Islet precursor cell (in vitro differentiated cells): ENCODE data around the gene KBTBD12.
"Not testable (repeated sequence)": the region's sequence is repeated elsewhere in the genome, so short reads cannot be mapped to it uniquely, and the experiment has no call there.

Source experiments
- DNase-seq: peaks from one replicate; pipeline ENCODE4 v3.0.0-alpha.2; 2018

KBTBD12 gene

DNA sequence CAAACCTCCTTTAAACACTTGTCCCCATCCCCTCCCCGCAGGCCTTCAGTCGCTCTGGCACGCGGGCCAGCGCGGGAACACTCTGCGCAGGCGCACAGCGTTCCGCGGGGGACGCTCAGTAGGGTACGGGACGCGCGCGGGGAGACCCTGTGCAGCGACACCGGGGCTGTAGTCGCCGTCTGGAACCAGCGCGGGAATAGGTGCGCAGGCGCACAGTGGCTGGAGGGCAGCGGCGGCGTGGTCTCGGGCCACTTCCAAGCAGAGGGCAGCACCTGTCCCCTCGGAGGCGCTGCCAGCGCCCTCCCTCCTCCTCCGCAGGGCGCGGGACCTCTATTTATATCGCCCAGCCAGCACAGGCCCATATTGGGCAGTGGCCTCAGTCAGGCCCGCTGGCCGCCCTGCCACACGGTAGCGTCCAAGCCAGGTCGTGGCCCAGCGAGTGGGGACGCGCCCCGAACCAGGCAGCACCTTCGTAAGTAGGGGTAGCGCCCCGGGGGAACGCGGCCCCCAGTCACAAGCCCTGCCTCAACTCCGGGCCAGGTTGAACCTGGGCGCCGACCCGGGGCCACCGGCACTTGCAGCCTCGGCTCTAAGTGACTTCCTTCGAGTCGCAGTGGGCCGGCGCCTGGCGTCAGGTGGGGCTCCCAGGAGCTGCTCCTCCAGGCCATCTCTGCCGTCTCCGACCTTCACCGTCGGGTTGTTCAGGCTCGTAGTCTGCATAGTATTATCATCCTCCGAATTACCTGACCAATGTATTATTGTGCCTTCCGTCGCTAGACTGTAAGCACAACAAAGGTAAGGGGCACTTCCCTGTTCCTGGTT lies at the start of gene KBTBD12:
Gene KBTBD12, plus strand, starts transcription at position 118 of the 822 bp plus-strand sequence. CDS start 7,830 bp downstream, outside the sequence.
- no peak for DNase-seq

DNA sequence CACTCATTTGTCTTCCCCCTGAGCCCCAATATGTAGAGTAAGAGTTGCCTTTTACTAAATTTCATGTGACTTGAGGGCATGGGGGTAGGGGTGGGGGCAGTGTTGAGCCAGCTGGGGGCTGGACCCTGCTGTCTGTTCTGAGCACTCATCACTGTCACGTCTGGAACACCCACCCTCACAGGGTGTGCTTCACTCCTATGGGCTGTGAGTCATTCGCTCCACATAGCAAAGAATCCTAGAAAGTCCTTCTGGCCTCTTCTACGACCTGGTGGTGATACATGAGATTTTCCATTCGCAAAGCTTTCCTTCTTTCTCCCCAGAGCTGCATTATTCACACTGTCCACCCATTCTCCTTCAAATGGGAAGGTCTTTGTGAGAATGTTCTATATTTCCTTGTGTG lies 49.1 kb upstream of the KBTBD12 start:
- peak; percentile 91 for DNase-seq

DNA sequence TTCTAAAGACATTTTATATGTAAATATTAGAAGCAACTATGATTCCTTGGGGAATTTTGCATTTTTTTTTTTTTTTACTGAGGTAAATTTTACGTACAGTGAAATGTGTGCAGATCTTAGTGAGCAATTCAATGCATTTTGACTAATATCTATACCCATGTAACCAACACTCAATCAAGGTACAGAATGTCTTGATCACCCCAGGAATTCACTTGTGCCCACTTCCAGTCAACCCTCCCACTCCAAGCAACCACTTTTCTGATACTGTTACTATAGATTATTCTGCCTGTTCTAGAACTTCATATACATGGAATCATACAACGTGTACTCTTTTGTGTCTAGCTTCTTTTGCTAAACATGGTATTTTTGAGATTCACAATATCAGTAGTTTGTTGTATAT lies 47.6 kb upstream of the KBTBD12 start:
- no peak for DNase-seq

DNA sequence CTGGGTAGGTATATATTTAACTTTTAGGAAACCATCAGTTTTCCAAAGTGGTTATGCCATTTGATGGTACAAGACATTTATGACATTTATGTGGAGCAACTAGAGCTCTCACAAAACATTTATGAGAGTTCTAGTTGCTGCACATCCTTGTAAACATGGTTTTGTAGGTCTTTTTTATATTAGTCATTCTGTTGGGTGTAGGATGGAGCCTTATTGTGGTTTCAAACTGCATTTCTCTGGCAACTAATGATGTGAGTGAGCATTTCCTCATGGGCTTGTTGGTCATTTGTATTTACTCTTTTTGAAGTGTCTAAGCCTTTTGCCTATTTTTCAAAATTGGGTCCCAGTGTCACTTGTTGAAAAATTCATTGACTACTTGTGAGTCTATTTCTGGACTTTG lies 47.0 kb upstream of the KBTBD12 start:
- no peak for DNase-seq

DNA sequence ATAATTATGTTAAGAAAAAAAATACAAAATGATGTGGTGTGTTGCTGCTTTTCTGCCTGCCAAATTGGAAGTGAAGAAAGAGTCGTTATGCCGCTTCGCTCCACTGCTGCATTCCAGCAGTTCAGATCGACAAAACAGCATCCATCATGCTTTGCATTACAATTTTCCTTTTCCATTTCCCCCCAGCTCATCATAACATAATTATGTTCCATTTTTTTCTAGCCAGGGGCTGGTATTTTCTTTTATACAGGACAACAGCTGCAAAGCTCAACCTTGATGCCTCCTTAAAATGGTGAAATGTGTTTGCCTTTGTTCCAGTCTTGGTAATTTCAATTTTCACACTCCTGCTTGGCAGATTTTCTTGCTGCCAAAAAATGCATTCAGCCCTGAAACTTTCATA lies 44.9 kb upstream of the KBTBD12 start:
- no peak for DNase-seq

DNA sequence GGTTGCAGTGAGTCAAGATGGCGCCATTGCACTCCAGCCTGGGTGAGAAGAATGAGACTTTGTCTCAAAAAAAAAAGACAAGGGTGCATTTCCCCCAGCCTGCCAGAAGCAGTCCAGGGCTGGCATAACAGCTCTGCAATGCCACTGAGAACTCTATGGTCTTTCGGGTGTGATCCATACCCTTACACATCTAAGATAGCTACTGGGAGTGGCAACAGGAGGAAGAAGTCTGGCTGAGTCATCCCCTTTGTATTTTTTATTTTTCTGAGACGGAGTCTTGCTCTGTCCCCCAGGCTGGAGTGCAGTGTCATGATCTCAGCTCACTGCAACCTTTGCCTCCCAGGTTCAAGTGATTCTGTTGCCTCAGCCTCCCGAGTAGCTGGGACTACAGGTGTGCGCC lies 40.9 kb upstream of the KBTBD12 start:
- not testable (repeated sequence) for DNase-seq

DNA sequence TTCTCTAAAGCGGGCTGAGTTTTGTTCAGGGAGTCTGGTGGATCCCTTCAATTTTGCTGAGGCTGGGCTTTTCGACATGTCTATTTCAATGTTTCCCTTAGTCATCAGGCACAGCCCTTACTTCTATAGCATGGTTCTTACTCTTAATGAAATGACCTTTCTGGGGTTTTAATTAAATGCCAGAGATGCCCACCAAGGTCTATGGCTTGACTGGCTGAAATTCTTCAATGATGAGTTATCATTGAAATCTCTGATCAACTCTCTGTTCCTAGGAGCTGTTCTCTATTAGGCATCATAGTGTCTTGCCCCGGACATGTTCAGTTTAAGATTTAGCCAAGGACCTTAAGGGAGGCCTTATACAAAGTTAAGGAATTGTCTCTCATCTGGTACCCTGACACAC lies 33.4 kb upstream of the KBTBD12 start:
- DNase-seq, result no peak

DNA sequence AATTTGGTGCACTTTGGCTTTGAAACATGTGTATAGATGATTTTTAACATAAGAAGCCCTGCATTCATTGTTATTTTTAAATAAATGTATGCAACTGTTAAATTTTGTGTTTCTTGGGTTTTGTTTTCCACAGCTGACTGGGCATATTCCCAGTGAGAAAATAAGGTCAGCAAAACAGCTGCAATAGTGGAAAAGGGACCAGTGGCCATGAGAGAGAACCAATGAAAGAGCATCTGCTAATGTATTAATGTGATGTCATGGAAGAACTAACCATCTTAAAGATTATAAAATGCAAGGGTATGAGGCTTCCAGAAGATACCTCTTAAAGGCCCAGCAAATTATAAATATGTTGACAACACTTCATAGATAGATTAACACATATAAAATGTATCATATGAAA lies 31.0 kb upstream of the KBTBD12 start:
- no peak for DNase-seq

GRCh38 chr3:127886231-127886955 lies 28.6 kb upstream of the KBTBD12 start:
- no peak for DNase-seq

DNA sequence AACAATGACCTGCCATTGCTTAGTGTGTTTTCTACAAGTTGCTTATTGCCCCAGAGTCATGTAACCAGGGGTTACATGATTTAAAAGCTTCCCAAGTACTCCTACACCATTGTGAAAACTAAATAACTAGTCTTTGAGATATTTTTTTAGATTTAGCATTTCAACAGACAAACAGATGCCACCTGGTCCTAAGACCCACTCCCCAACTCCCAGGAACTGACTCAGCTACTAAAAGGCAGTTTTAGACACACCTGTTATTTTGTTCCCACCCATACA lies 28.1 kb upstream of the KBTBD12 start:
- no peak for DNase-seq

DNA sequence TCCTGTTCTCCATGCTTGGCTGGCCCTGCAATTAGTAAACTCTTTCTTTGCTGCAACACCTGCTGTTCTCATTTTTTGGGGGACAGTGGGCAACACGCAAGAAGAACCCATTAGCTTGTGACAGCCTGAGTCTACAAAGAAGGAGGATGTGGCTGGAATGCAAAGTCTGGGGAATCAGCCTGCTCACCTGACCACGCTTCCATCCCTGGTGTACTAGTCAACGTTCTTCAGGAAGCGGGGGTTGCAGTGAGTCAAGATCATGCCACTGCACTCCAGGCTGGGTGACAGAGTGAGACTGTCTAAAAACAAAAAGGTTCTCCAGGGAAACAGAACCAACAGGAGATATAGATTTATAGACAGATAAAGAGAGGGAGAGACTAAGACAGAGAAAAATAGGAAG lies 27.7 kb upstream of the KBTBD12 start:
- DNase-seq, result peak; percentile 80

DNA sequence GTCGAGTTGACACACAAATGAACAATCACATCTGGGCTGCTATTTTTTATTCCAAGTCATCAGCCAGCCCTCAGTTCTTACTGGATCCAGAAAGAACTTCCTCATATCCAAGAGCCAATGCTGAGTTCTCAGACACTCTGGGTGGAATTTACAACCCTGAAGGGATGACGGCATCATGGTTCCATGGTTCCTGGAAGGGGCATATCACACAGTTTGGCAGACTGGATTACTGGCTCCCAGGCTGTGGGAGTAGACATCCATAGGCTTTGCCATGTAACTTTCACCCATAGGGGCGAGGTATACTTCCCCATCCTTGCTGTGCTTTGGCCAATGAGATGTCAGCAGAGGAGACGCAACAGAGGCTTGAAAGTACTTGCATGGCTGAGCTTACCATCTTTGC lies 26.9 kb upstream of the KBTBD12 start:
- DNase-seq, result no peak

- peak; percentile 74 for DNase-seq
Observed at GRCh38 chr3:127888564-127889107, 26.4 kb upstream of the KBTBD12 start.

- DNase-seq, result no peak
Observed at GRCh38 chr3:127889461-127889863, 25.6 kb upstream of the KBTBD12 start.

- DNase-seq, result peak; percentile 74
Observed at GRCh38 chr3:127889976-127890650, 24.9 kb upstream of the KBTBD12 start.

- peak; percentile 92 for DNase-seq
Observed at GRCh38 chr3:127890651-127891290, 24.3 kb upstream of the KBTBD12 start.

DNA sequence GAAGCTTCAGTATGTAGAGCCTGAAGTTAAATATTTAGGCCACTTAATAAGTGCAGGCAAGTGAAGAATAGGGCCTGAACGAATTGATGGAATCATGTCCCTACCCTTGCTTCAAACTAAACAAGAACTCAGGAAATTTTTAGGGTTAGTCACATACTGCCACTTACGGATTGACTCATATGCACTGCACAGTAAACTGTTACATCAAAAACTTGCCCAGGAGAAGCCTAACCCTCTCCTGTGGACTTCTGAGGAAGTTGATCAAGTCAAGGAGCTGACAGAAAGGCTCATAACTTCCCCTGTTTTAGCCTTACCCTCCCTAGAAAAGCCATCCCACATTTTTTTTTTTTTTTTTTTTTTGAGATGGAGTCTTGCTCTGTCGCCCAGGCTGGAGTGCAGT lies 20.6 kb upstream of the KBTBD12 start:
- no peak for DNase-seq

GRCh38 chr3:127899200-127899599 lies 15.8 kb upstream of the KBTBD12 start:
- no peak for DNase-seq

- no peak for DNase-seq
Observed at GRCh38 chr3:127899766-127900165, 15.3 kb upstream of the KBTBD12 start.

- DNase-seq, result peak; percentile 65
Observed at GRCh38 chr3:127900536-127900935, 14.5 kb upstream of the KBTBD12 start.

DNA sequence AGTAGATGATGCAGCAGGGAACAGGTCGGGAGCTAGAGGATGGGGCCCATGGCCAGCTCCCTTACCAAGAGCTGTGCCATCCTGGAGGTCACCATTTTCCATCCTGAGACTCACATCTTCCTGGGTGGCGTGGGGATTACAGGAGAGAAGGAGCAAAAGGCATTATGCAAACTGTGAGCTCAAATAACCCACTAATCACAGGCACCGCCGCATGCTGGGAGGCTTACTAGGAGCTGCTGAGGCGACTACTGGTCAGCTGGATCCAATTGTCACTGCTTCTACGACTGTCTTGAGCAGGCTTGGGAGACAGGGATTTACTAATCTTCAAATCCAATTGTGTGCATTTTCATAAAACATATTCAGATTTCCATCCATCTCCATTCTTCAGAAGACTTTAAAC lies 12.5 kb upstream of the KBTBD12 start:
- DNase-seq, result no peak

DNA sequence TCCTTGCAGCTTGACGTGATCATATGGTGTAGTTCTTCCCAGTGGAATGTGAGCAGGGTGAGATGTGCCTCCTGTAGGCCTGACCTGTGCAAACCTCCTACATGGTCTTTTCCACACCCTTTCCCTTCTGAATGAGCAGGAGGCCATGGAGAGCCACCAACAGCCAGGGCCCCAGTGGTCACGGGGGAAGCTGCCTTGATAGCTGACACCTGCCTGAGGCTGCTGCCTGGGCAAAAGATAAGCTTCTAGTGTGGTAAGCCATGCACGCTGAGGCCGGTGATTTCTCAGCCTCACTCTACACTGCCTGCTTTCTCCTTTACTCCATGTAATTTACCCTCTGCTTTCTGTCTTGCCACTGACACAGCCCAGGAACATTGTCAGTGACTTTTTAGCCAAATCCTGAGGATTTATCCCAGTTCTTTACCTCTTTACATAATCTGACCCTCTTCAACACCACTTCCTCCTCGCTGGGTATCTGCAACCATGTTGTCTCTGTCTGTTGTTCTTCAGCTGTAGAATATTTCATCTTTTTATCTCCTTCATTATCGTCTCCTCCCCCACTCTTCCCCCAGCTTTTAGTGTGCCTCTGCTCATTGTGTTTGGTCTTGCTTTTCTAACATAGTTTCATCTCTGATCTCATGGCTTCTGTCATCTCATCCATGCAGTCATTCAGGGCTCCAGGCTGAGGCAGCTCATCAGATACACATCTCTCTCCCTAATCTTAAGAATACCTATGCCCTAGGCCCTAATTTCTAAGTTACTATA lies 11.2 kb upstream of the KBTBD12 start:
- no peak for DNase-seq
